Thoracic aorta endothelial cell (primary cell): Measurements from ENCODE around the gene STAP1. TPM values are rescaled to one million over a fixed set of nuclear protein-coding genes. Genes with fewer than 3 reads are reported as not detected.

Experiments used
- small RNA-seq: library from RNA; depleted of rRNA; stranded (forward); fragments of <200 nt; gene quantifications from one replicate; pipeline ENCODE3, GENCODE V24; 2012
- total RNA-seq: library from RNA; depleted of rRNA; stranded (reverse); fragments of >200 nt; gene quantifications from 2 replicates; pipeline ENCODE4 v1.2.3, GENCODE V29; 2012

STAP1 gene
- not detected in 2 replicates for total RNA-seq

GRCh38 chr4:67558493-67558892, at the start of gene STAP1:
STAP1 (plus strand) TSS chr4:67558727; CDS start chr4:67558810, 83 bp downstream.

DNA sequence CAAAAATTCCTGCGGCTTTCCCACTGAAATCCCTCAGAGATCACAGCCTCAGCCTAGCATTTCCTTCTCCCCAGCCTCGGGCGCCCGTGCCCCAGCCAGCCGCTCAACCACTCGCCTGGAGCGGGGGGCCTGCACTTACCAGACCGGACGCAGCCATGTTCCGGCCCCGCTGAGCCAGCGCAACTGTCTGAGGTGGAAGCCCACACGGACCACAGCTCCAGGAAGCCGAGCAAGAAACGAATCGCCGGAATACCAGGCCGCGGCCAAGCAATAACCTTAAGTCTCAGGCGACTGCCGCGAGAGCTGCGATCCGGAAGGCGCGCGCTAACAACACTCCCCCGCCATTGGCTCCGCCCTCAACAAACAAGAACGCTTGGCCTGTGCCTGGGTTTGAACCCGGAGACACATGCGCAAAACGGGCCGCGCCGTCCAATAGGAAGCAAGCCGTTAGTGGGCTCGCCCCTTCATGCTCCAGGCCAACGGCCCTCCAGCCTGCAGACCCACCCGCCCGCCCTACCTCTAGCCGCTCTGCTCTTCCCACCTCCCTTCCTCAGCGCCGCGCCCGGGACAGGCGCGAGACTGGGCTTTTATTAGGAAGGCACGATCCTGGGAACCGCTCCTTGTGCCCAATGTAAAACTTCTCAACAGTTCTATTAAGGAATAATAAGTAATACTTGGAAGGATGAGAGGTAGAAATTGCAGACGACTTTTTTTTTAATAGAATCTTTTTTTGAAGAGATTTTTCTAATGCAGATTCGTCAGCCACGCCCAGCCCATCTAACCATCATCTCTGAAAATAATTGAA, 13.1 kb upstream of the STAP1 start, which contains the start of gene CENPC:
CENPC (minus strand) TSS at position 305 of the 805 bp plus-strand sequence; CDS start at position 157, 148 bp downstream.

Small RNAs within 50 kb of the gene (small RNA-seq; reads per million reads assigned to genes)
- gene AC096720.1: not detected

Other genes starting within 250 kb of the STAP1 start
- gene CENPC, start 13.2 kb upstream of the STAP1 start, total RNA-seq: 34.5 and 36.4 TPM in 2 replicates
- gene UBA6, start 142.4 kb downstream of the STAP1 start, total RNA-seq: 174 and 193 TPM in 2 replicates
- not detected in 2 replicates for gene GNRHR, start 195.7 kb downstream of the STAP1 start, total RNA-seq